Keratinocyte (primary cell): ENCODE results near the gene C6orf62. TPM values are rescaled to one million over a fixed set of nuclear protein-coding genes. Genes with fewer than 3 reads are reported as not detected.

Source experiments
- DNase-seq: peaks from one replicate; pipeline ENCODE4 v3.0.0-alpha.2; 2011; ENCODE audit warnings: low read depth, missing footprints, low spot score
- FAIRE-seq: peaks from 2 replicates; lab custom pipeline; 2011; peaks lifted over from hg19 to GRCh38; lab: Jason Lieb, UNC
- H2AFZ ChIP-seq: 2 replicates; pipeline ENCODE4 v1.6.0; 2012; ENCODE audit warnings: low read length, control low read depth, inconsistent platforms; ENCODE audit not compliant: control insufficient read depth
- H3K27ac ChIP-seq: 2 replicates; pipeline ENCODE4 v1.5.1; 2011; ENCODE audit warnings: low read length; ENCODE audit not compliant: control insufficient read depth, insufficient read depth
- H3K27me3 ChIP-seq: 3 replicates; pipeline ENCODE4 v1.6.0; 2011; ENCODE audit warnings: low read length; ENCODE audit not compliant: control insufficient read depth, insufficient read depth; ENCODE audit errors: extremely low read depth
- H3K36me3 ChIP-seq, 2 experiments: 2 replicates in 1 of 2; 3 replicates in 1 of 2; pipeline ENCODE4 v1.5.1; 2011; ENCODE audit warnings: low read length in 2 of 2, mild to moderate bottlenecking in 1 of 2; ENCODE audit not compliant: control insufficient read depth in 2 of 2, insufficient read depth in 2 of 2; ENCODE audit errors: extremely low read depth in 1 of 2
- H3K4me1 ChIP-seq: 3 replicates; pipeline ENCODE4 v1.5.1; 2011; ENCODE audit warnings: low read length; ENCODE audit not compliant: control insufficient read depth, insufficient read depth; ENCODE audit errors: extremely low read depth
- H3K4me2 ChIP-seq: 3 replicates; pipeline ENCODE4 v1.6.0; 2011; ENCODE audit warnings: low read depth, low read length; ENCODE audit not compliant: control insufficient read depth, insufficient read depth; ENCODE audit errors: extremely low read depth
- H3K4me3 ChIP-seq, 3 experiments: fragments of 200-600 bp in 1 of 3; sonication (generic) in 1 of 3; 2 replicates in 2 of 3; 3 replicates in 1 of 3; pipeline ENCODE4 v1.5.1; 2011 to 2016; ENCODE audit warnings: low read length in 3 of 3, mild to moderate bottlenecking in 3 of 3, control low read depth in 2 of 3, inconsistent platforms in 1 of 3, low read depth in 1 of 3, mixed read lengths in 1 of 3, mixed run types in 1 of 3, moderate library complexity in 1 of 3; ENCODE audit not compliant: control insufficient read depth in 2 of 3, insufficient read depth in 2 of 3; ENCODE audit errors: extremely low read depth in 1 of 3
- H3K79me2 ChIP-seq: 2 replicates; pipeline ENCODE4 v1.6.0; 2012; ENCODE audit warnings: low read length; ENCODE audit not compliant: control insufficient read depth, insufficient read depth
- H3K9ac ChIP-seq: 3 replicates; pipeline ENCODE4 v1.6.0; 2011; ENCODE audit warnings: low read length; ENCODE audit not compliant: control insufficient read depth, insufficient read depth; ENCODE audit errors: extremely low read depth
- H3K9me1 ChIP-seq: 3 replicates; pipeline ENCODE4 v1.6.0; 2011; ENCODE audit warnings: low read length; ENCODE audit not compliant: control insufficient read depth, insufficient read depth; ENCODE audit errors: extremely low read depth
- H3K9me3 ChIP-seq: 2 replicates; pipeline ENCODE4 v1.5.1; 2012; ENCODE audit warnings: low read depth, low read length; ENCODE audit not compliant: control insufficient read depth
- H4K20me1 ChIP-seq: 3 replicates; pipeline ENCODE4 v1.6.0; 2011; ENCODE audit warnings: low read length; ENCODE audit not compliant: control insufficient read depth, insufficient read depth; ENCODE audit errors: extremely low read depth
- CTCF ChIP-seq, 3 experiments: IDR thresholded peaks in 1 of 3; conservative IDR thresholded peaks in 1 of 3; optimal IDR thresholded peaks in 1 of 3; 2 replicates in 2 of 3; 3 replicates in 1 of 3; pipeline versions ENCODE3 to v1.5.1; 2011; ENCODE audit warnings: low read length in 3 of 3, mild to moderate bottlenecking in 3 of 3, moderate library complexity in 2 of 3, control low read depth in 1 of 3, inconsistent platforms in 1 of 3; ENCODE audit not compliant: insufficient read depth in 2 of 3; ENCODE audit errors: extremely low read depth in 1 of 3
- EZH2 ChIP-seq: IDR thresholded peaks from one replicate; pipeline ENCODE4 v1.6.1; 2012; ENCODE audit warnings: inconsistent platforms, mild to moderate bottlenecking, low read length, moderate library complexity
- dilution Hi-C: fragments of 300-500 bp; cut with MboI; formaldehyde crosslinking; loops from one replicate; pipeline ENCODE4 v1.7.0; 2020; ENCODE audit warnings: low sequenced_read_pairs; ENCODE audit not compliant: extremely low pct_ligation_motif_present
- polyA minus RNA-seq, 3 experiments: library from RNA; depleted of rRNA, polyadenylated mRNA; stranded (reverse); fragments of >200 nt; gene quantifications; 1 replicate in 1 of 3; 2 replicates in 1 of 3; 3 replicates in 1 of 3; pipeline ENCODE4 v1.2.3, GENCODE V29; 2011
- polyA plus RNA-seq, 5 experiments: library from polyadenylated mRNA; depleted of rRNA in 3 of 5; stranded (reverse) in 3 of 5; stranded (forward) in 1 of 5; unstranded in 1 of 5; fragments of >200 nt; gene quantifications; 1 replicate in 1 of 5; 2 replicates in 3 of 5; 3 replicates in 1 of 5; pipeline versions ENCODE4 v1.2.1 to v1.2.3, GENCODE V29; 2011 to 2012; ENCODE audit warnings: missing spikeins in 2 of 5, low read depth in 1 of 5, low replicate concordance in 1 of 5

The C6orf62 gene
- polyA plus RNA-seq (55.4 to 78.8 TPM (median 77.3 TPM) in 3 replicates), polyA minus RNA-seq (38.1 to 103 TPM (median 67.5 TPM) in 3 replicates)
- 19.2 TPM for polyA plus RNA-seq (2011; ENCODE audit: low read depth)
- polyA plus RNA-seq (2011; cell fraction: cytosol; rRNA removed), result 51.1 and 108 TPM in 2 replicates
- 82.0 and 86.5 TPM in 2 replicates for polyA plus RNA-seq (2011; cell fraction: nucleus; rRNA removed)
- 57.1 and 62.6 TPM in 2 replicates for polyA plus RNA-seq (2012; ENCODE audit: low replicate concordance)
- polyA minus RNA-seq (2011; cell fraction: cytosol; rRNA and poly(A)+ RNA removed), result 70.4 TPM
- 37.9 and 58.5 TPM in 2 replicates for polyA minus RNA-seq (2011; cell fraction: nucleus; rRNA and poly(A)+ RNA removed)

- peak within 1 kb of the TSS; percentile 100 for H3K27ac ChIP-seq
- H3K9me3 ChIP-seq, result no peaks in the 10 kb centered on the region
- H3K9me1 ChIP-seq, result no peaks in the 10 kb centered on the region
- DNase-seq (no peak), FAIRE-seq (no peak)
- peak within 1 kb of the TSS; percentile 95 for H3K4me2 ChIP-seq
- peaks cover 13% of the 10 kb centered on the region for H4K20me1 ChIP-seq
- dilution Hi-C loops, result no loop called here
- peak within 1 kb of the TSS; percentile 100 for H3K9ac ChIP-seq
- TF ChIP-seq CTCF (optimal IDR thresholded peaks at IDR 0.05 in 1 of 3, IDR thresholded peaks at IDR 0.05 in 1 of 3, conservative IDR thresholded peaks at IDR 0.05 in 1 of 3; ENCODE audit: extremely low read depth in 1 of 3, insufficient read depth in 2 of 3, low read length in 3 of 3) (no peak), EZH2 (no peak)
- H3K27me3 ChIP-seq, result no peaks in the 10 kb centered on the region
- H3K4me1 ChIP-seq, result peaks cover 22% of the 10 kb centered on the region
- H3K36me3 ChIP-seq, result peaks cover 9 to 19% of the 10 kb centered on the region in 2 experiments
- H3K79me2 ChIP-seq, result peaks cover 62% of the 10 kb centered on the region
- H2AFZ ChIP-seq, result no peak within 1 kb of the TSS
- H3K4me3 ChIP-seq, result peak within 1 kb of the TSS; percentile 80 to 97 (median 95)
Observed at GRCh38 chr6:24719125-24719971, at the start of gene C6orf62. C6orf62 (minus strand) TSS chr6:24719154; CDS start chr6:24718668, 486 bp downstream.

GRCh38 chr6:24768361-24768760 is 49.4 kb upstream of the C6orf62 start:
- Histone ChIP-seq H4K20me1 (no peaks in the 10 kb centered on the region), H3K4me3 (no peak overlapping the region), H3K79me2 (no peaks in the 10 kb centered on the region), H3K27me3 (no peaks in the 10 kb centered on the region), H3K4me1 (peaks cover 5% of the 10 kb centered on the region), H3K9me3 (no peaks in the 10 kb centered on the region), H3K27ac (no peak overlapping the region), H3K36me3 (no peaks in the 10 kb centered on the region), H2AFZ (no peak overlapping the region), H3K9me1 (no peaks in the 10 kb centered on the region), H3K9ac (no peak overlapping the region), H3K4me2 (no peak overlapping the region)
- DNase-seq (no peak), FAIRE-seq (no peak)
- dilution Hi-C loops, result no loop called here
- no peak for TF ChIP-seq EZH2
- no peak for TF ChIP-seq CTCF (optimal IDR thresholded peaks at IDR 0.05 in 1 of 3, IDR thresholded peaks at IDR 0.05 in 1 of 3, conservative IDR thresholded peaks at IDR 0.05 in 1 of 3; ENCODE audit: extremely low read depth in 1 of 3, insufficient read depth in 2 of 3, low read length in 3 of 3)
